H54 (cell line): Measurements from ENCODE around the gene SP5.
"Not testable (repeated sequence)": the region's sequence is repeated elsewhere in the genome, so short reads cannot be mapped to it uniquely, and the experiment has no call there.

ENCODE experiments used
- DNase-seq: peaks from one replicate; pipeline ENCODE4 v3.0.0; 2011; ENCODE audit warnings: low spot score, mixed read lengths; ENCODE audit not compliant: insufficient read length
- FAIRE-seq: peaks from 3 replicates; lab custom pipeline; 2011; peaks lifted over from hg19 to GRCh38; lab: Jason Lieb, UNC
- POLR2A ChIP-seq: IDR thresholded peaks from 2 replicates; pipeline ENCODE4 v1.6.1; 2011; ENCODE audit warnings: low read depth, mild to moderate bottlenecking, low read length

Gene SP5

DNA sequence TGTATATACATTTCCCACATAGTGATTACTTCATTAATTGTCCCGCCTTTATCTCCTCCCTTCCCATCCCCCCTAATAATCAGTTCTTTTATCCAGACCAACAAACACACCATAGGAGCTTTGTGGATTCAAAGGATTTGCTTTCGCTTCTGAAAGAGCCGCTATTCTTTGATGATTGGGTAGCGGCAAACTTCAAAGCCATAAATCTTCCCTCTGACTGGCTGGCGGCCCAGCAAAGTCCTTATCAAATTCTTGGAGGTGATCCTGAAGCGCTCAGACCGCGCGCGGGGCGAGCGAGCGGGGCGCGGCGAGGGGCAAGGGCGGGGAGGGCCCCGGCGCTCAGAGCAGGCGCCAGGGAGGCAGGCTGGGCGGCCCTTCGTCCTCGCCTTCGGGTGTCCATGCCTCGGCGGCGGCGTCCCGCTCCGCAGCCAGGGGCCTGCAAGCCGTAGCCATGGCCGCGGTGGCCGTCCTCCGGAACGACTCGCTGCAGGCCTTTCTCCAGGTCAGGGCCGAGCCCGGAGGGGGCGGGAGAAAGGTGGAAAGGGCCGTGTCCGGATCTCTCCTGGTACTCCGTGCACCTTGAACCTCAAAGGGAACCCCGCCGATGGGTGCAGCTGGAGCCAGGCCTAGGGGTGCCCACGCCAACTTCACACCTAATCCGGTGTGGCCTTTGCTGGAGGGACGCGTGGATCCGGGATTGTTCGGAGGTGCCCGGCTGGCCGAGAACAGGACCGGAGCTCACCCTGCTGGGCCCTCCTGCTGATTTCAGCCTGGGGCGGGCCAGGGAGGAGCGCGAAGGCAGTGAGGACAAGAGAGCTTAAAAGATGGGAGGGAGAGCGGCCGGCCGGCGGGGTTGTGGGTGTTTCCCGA, at the start of gene SP5:
SP5 (plus strand) TSS at position 276 of the 870 bp plus-strand sequence; CDS start at position 452, 176 bp downstream.
- FAIRE-seq (no peak), DNase-seq (peak; percentile 74)
- no peak for TF ChIP-seq POLR2A

DNA sequence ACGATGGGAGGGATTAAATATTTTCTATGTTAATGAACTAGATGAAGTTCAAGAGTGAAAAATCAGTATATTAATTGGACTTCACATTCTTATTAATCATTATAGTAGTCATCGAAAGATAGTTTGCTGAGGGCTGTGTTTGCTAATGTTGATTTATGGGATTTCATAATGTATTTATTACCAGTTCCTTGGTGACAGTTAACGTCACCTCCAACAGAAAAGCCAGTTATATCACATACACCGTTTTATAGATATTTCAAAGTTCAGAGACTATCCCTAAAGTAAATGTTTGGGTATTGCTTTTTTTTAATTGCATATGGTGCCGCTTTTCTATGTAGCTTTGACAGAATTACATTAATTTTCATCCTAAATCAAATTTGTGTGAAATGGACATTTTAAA, 49.4 kb upstream of the SP5 start:
- no peak for DNase-seq
- TF ChIP-seq POLR2A: no peak
- no peak for FAIRE-seq

DNA sequence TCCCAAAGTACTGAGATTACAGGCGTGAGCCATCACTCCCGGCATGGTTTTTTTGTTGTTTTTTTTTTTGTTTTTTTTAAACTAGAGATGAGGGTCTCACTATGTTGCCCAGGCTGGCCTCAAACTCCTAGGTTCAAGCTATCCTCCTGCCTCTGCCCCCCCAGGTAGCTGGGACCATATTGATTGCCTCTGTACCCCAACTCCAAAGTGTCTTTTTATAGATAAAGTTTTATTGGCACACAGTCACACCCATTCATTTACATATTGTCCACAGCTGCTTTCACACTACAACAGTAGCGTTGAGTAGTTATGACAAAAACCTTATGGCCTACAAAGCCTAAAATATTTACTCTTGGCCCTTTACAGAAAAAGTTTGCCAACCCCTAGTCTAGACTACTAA, 45.2 kb upstream of the SP5 start:
- DNase-seq: no peak
- no peak for FAIRE-seq
- no peak for TF ChIP-seq POLR2A

DNA sequence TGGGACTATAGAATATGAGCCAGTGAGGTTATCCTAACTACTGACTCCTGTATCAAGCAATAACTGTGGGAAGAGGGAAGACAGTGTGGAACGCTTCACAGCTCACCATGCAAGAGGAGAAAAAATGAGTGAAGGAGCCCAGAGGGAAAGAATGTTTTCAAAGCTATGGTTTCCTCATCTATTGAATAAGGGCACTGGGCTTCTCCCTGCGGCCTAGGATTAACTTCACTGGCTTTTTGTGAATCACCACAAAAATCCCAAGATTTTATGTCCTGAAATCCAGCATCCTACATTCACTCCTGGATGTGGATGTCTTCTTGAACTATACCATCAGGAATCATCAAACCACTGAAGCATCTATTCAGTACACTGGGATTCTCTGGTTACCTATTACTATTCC, 44.5 kb upstream of the SP5 start:
- FAIRE-seq: no peak
- TF ChIP-seq POLR2A: no peak

DNA sequence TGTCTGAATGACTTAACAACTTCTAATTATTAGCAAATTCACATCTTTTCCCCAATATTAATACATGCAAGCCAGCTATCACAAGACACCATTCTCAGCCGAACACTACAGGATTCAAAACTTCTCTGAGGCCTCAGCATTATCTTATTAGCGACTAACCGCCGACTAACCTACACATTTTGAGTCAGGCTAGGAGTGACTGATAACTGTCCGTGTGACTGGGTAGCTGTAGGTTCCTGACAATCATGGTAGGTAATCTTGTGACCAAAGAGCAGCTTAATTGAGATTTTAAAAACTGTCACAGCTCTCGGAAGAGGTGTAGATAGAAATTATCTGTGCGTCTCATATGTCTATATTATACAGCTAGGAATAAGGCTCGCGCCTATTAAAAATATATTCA, 44.1 kb upstream of the SP5 start:
- no peak for DNase-seq
- no peak for TF ChIP-seq POLR2A
- no peak for FAIRE-seq

More for the DNA sequence above, 44.5 kb upstream of the SP5 start:
- no peak for DNase-seq

- not testable (repeated sequence) for DNase-seq, FAIRE-seq
Observed at GRCh38 chr2:170674282-170674681, 40.9 kb upstream of the SP5 start.

DNA sequence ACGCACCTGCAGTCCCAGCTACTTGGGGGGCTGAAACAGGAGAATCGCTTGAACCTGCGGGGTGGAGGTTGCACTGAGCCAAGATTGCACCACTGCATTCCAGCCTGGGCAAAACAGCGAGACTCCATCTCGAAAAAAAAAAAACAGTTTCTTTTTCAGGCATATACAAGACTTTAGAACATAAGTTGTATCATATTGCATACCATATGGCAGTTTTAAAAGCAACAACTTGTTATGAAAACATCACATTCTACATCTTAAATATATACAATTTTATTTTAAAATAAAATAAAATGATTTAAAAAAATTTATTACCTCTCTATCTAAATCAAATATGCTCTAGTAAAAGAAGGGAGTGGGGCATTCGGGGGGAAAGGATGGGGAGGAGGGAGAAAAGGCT, 39.4 kb upstream of the SP5 start:
- TF ChIP-seq POLR2A: no peak
- FAIRE-seq: no peak
- DNase-seq: no peak

- TF ChIP-seq POLR2A: no peak
- DNase-seq: no peak
- no peak for FAIRE-seq
Observed at GRCh38 chr2:170679607-170680079, 35.5 kb upstream of the SP5 start.

- FAIRE-seq: no peak
- no peak for DNase-seq
- no peak for TF ChIP-seq POLR2A
Observed at GRCh38 chr2:170680172-170680941, 34.8 kb upstream of the SP5 start.

DNA sequence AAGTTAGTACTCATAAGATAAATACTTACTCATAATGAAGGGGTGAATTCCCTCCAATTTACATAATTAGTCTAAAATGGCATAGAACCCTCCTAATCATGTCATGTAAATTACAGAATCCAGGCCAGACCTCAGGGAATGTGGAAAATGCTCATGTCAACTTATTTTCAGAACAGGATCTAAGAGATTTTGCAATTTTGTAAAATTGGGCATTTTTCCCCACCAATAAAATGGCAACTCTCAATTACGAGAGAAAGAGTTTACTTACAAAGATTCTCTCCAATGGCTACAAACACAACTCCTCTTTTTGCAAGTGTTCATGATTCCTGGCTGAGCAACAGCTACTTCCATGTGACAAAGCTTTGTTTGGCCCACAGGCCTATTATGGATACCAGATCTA, 33.8 kb upstream of the SP5 start:
- DNase-seq (no peak), FAIRE-seq (no peak)
- no peak for TF ChIP-seq POLR2A

DNA sequence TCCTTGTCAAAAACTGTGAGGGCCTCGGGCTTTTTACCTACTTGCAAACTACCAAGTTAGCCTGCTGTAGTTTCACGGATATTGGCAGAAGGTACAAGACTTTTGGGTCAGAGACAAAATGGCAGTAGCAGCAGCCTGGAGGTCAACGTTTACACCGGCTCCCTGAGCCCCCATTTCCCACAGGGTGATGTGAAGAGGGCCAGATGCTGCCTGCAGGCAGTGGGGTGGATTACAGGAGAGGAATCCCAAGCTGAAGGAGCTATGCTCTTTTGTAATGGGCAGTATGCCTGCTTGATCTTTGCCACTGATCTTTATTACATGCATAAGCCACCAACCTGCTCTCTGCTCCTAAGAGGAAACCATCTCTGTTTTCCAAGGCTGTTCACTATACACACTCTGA, 29.5 kb upstream of the SP5 start:
- DNase-seq (no peak), FAIRE-seq (no peak)
- no peak for TF ChIP-seq POLR2A

- no peak for DNase-seq
- FAIRE-seq: no peak
- TF ChIP-seq POLR2A: no peak
Observed at GRCh38 chr2:170689481-170689880, 25.7 kb upstream of the SP5 start.

DNA sequence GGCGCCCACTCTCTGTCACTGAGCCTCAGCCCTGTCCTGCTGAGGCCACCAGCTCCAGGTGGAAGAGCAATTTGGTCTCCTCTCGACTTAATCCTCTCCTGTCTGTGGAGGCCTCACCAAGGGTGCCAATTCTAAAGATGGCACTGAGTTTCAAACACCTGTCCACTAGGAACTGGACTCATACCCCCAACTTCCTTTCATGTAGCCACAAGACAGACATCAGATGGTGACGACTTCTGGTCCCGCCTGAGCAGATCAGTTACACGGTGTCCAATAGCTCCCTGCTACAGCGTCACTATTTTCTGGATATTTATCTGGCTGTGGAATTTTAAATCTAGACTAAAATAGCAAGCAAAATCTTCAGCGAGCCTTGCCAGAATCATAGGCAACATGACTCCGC, 24.5 kb upstream of the SP5 start:
- FAIRE-seq: no peak
- DNase-seq: no peak
- TF ChIP-seq POLR2A: no peak

DNA sequence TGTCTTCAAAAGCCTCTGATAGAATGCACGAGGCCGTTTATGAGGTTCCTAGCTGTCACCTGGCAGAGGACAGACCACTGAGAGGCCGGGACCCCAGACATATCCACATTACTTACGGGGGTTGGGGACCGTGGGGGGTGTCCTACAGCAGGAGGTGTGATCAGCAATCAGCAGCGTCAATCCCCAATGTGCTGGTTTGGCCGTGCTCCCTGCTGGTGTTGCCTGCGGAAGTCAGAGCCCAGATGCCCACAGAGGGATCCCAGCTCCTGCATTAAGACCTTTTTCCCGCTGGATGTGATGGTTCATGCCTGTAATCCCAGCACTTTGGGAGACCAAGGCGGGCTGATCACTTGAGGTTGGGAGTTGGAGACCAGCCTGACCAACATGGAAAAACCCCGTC, 20.8 kb upstream of the SP5 start:
- no peak for TF ChIP-seq POLR2A
- DNase-seq (no peak), FAIRE-seq (no peak)
